Measurements from ENCODE around the gene ERP44.

- TF ChIP-seq CTCF (conservative IDR thresholded peaks at IDR 0.05) = no peak
- TF ChIP-seq EZH2 (IDR thresholded peaks at IDR 0.05; ENCODE audit: low read depth) = no peak
Observed at GRCh38 chr9:100020121-100020795, 78.5 kb downstream of the ERP44 start.

Data from PC-9 (cell line).